ENCODE data around the gene ITPKC.

Gene ITPKC

DNA sequence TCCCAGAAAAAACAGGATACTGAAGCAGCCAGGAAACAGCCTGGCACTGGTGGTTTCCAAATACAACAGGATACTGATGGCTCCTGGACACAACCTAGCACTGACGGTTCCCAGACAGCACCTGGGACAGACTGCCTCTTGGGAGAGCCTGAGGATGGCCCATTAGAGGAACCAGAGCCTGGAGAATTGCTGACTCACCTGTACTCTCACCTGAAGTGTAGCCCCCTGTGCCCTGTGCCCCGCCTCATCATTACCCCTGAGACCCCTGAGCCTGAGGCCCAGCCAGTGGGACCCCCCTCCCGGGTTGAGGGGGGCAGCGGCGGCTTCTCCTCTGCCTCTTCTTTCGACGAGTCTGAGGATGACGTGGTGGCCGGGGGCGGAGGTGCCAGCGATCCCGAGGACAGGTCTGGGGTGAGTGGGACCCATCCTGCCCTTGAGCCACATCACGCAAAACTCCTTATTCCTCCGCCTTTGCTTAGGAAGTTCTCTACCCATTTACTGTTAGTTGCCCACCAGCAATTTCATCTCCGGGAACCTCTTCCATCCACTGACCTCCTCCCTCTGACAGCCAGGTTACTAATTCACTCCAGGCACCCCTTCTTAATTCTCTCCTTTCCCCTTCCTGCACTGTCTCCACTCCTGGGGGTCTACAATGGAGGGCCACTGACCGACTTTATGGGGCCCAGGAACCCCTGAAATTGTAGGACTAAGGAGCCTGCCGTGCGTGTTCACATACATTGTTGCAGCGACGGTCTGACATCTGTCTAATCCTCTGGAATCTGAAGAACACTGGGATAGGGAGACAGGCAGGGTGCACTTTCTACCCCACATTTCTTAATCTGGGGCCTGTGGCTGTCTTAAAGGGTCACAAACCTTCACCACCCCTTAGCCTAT is 1.2 kb downstream of the ITPKC start:
- H3K27ac ChIP-seq, result peak overlapping the region; percentile 94
- TF ChIP-seq, protein P1, sequence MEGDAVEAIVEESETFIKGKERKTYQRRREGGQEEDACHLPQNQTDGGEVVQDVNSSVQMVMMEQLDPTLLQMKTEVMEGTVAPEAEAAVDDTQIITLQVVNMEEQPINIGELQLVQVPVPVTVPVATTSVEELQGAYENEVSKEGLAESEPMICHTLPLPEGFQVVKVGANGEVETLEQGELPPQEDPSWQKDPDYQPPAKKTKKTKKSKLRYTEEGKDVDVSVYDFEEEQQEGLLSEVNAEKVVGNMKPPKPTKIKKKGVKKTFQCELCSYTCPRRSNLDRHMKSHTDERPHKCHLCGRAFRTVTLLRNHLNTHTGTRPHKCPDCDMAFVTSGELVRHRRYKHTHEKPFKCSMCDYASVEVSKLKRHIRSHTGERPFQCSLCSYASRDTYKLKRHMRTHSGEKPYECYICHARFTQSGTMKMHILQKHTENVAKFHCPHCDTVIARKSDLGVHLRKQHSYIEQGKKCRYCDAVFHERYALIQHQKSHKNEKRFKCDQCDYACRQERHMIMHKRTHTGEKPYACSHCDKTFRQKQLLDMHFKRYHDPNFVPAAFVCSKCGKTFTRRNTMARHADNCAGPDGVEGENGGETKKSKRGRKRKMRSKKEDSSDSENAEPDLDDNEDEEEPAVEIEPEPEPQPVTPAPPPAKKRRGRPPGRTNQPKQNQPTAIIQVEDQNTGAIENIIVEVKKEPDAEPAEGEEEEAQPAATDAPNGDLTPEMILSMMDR (conservative IDR thresholded peaks at IDR 0.05), result no peak

DNA sequence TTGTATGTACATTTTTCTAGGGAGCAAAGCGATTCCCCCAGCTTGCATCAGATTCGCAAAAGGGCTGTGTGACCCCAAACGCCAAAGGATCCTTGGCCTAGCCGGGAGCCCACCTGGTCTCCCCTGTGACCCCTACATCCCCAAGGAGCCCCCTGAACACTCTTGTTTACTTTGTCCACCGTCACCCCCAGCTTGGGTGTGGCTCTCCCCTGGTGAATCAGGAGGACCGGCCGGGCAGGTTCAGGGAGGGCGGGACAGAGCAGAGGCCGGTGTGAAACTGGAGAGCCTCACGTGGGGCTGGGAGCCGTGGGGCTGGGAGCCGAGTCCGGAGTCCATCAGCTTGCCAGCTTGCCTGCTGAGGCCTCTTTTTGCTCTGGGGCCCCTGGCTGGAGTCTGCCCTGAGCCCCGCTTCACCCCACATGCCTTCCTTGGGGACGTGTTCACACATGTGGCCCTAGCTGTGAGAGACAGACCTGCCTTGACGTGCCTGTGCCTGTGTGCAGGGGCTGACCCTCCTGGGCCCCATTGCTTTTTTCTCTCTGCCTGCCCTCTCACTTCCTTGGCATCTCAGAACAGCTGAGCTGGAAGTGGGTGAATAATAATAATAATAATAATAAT is 2.0 kb downstream of the ITPKC start:
- TF ChIP-seq, protein P1 (conservative IDR thresholded peaks at IDR 0.05), result no peak
- H3K27ac ChIP-seq, result peak overlapping the region; percentile 94

DNA sequence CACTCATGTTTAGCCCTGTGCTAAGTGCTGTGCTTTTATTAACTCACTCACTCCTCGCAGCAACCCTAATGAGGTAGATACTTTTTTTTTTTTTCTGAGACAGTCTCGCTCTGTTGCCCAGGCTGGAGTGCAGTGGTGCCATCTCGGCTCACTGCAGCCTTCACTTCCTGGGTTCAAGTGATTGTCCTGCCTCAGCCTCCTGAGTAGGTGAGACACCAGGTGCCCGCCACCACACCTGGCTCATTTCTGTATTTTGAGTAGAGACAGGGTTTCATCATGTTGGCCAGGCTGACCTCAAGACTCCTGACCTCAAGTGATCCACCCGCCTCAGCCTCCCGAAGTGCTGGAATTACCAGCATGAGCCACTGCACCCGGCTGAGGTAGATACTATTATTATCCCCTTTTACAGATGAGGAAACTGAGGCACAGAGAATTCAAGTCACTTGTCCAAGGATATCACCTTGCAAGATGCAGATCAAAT is 2.5 kb downstream of the ITPKC start:
- TF ChIP-seq, protein P1 (conservative IDR thresholded peaks at IDR 0.05), result no peak
- H3K27ac ChIP-seq, result peak overlapping the region; percentile 94

DNA sequence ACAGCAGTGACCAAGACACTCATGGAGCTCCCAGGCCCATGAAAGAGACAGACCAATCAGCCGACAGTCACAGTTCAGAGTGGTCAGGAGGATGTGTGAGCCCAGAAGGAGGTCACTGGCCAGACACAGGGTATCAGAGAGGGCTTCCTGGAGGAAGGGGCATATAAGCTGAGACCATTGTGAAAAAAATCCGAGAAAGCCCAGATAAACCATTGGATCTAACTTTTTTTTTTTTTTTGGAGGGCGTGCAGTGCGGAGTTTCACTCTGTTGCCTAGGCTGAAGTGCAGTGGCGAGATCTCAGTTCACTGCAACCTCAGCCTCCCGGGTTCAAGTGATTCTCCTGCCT is 4.2 kb downstream of the ITPKC start:
- TF ChIP-seq, protein P1 (conservative IDR thresholded peaks at IDR 0.05), result no peak
- H3K27ac ChIP-seq, result no peak overlapping the region

DNA sequence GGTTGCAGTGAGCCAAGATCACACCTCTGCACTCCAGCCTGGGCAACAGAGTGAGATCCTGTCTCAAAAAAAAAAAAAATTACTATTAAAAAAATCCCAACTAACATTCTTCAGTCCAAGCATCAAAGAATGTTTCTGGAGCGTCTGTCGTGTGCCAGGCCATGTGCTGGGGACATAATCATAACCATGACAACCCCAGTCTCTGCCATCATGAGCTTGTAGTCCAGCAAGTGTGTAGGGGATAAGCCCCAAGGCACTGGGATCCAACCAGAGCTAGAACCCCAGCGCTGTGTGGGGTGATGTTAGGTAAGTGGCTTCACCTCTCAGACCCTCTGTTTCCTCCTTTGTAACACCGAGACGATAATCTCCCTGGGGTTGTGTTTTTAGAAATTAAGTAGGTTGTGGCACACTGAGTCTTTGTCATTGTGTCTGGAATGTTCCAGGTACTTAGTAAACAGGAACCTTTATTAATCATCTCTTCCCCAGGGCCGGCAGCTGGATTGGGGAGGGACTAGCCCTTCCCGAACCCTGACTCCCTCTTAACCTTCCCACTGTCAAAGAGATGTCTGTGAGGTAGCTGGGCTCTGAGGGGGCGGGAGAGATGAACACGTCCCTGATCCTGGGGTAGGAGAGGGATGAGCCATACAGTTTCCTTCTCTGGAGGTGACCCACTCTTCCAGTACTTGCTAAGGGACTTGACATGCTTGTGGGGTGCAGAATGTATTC is 5.2 kb downstream of the ITPKC start:
- TF ChIP-seq, protein P1 (conservative IDR thresholded peaks at IDR 0.05), result no peak
- no peak overlapping the region for H3K27ac ChIP-seq

DNA sequence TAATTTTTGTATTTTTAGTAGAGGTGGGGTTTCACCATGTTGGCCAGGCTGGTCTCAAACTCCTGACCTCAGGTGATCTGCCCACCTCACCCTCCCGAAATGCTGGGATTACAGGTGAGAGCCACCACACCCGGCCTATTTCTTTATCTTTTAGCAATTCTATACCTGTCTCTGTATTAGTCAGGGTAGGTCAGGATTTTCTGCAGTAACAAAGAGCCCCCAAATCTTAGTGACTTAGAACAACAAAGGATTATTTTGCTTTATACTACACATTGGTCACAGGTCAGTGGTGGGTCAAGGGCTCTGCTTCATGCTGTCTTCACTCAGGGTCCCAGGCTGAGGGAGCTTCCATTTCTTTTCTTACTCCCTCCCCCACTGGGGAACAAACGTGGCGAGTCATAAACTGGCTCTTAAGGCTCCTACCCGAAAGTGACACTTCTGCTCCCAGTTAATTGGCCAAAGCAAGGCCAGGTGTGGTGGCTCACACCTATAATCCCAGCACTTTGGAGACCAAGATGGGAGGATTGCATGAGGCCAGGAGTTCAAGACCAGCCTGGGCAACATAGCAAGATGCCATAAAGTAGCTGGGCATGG is 6.8 kb downstream of the ITPKC start:
- TF ChIP-seq, protein P1 (conservative IDR thresholded peaks at IDR 0.05), result no peak
- H3K27ac ChIP-seq, result no peak overlapping the region

DNA sequence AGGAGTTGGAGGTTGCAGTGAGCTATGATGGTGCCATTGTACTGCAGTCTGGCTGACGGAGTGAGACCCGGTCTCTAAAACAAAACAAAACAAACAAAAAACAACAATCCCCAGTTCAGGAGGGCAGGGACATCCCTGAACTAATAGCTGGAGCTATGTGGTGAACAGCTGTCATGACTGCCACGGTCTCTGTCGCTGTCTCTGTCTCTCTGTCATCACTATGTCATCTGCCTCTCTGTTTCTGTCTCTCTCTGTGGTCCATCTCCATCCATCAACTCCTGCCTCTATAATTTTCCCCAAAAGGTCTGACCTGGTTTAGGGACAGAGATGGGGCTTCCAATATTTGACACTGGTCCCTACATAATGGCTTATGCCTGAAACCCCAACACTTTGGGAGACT is 7.4 kb downstream of the ITPKC start:
- no peak overlapping the region for H3K27ac ChIP-seq
- TF ChIP-seq, protein P1 (conservative IDR thresholded peaks at IDR 0.05), result no peak

All from VCaP (cell line).